SK-N-SH treated with all-trans-retinoic acid at 6 μM for 48 hours (cell line): ENCODE measurements around the gene JAM2.

Experiments
- ATAC-seq: fragments of 200-7000 bp; cut with Tn5 transposase; 3 replicates; pipeline ENCODE4 v1.9.1; 2020; ENCODE audit warnings: mild to moderate bottlenecking, moderate library complexity
- ARNTL ChIP-seq: fragments of 450-650 bp; formaldehyde crosslinking; IDR thresholded peaks from 2 replicates; pipeline ENCODE4 v1.5.0; 2020; ENCODE audit warnings: low read depth, mild to moderate bottlenecking, moderate library complexity, borderline replicate concordance
- BACH2 ChIP-seq: fragments of 250-450 bp; sonication (Bioruptor Pico); IDR thresholded peaks from 2 replicates; pipeline ENCODE4 v1.9.0; 2021; ENCODE audit warnings: mild to moderate bottlenecking, borderline replicate concordance
- CREB5 ChIP-seq: fragments of 250-450 bp; sonication (Bioruptor Pico); IDR thresholded peaks from 2 replicates; pipeline ENCODE4 v1.5.1; 2020; ENCODE audit warnings: low read depth, mild to moderate bottlenecking, moderate library complexity
- CSDC2 ChIP-seq: fragments of 250-450 bp; sonication (Bioruptor Pico); IDR thresholded peaks from 2 replicates; pipeline ENCODE4 v1.5.0; 2020; ENCODE audit warnings: mild to moderate bottlenecking, moderate library complexity
- CSRNP3 ChIP-seq: fragments of 250-450 bp; sonication (Bioruptor Pico); IDR thresholded peaks from 2 replicates; pipeline ENCODE4 v1.5.1; 2021; ENCODE audit warnings: mild to moderate bottlenecking, moderate library complexity
- GLIS3 ChIP-seq: fragments of 250-450 bp; sonication (Bioruptor Pico); IDR thresholded peaks from 2 replicates; pipeline ENCODE4 v1.5.0; 2020; ENCODE audit warnings: mild to moderate bottlenecking, moderate library complexity
- ISL1 ChIP-seq: fragments of 250-450 bp; sonication (Bioruptor Pico); IDR thresholded peaks from 2 replicates; pipeline ENCODE4 v2.1.2; 2022; ENCODE audit warnings: mild to moderate bottlenecking, moderate library complexity
- OSR1 ChIP-seq: fragments of 250-450 bp; sonication (Bioruptor Pico); IDR thresholded peaks from 2 replicates; pipeline ENCODE4 v1.8.0; 2022; ENCODE audit warnings: moderate library complexity, mild to moderate bottlenecking, inconsistent platforms
- PPARA ChIP-seq: fragments of 250-450 bp; sonication (Bioruptor Pico); IDR thresholded peaks from 2 replicates; pipeline ENCODE4 v1.5.0; 2020; ENCODE audit warnings: mild to moderate bottlenecking, borderline replicate concordance
- RARB ChIP-seq: fragments of 250-450 bp; sonication (Bioruptor Pico); IDR thresholded peaks from 2 replicates; pipeline ENCODE4 v1.8.0; 2021; ENCODE audit warnings: mild to moderate bottlenecking, moderate library complexity
- SNAI2 ChIP-seq: fragments of 250-450 bp; sonication (Bioruptor Pico); IDR thresholded peaks from 2 replicates; pipeline ENCODE4 v1.5.0; 2020; ENCODE audit warnings: mild to moderate bottlenecking, moderate library complexity
- TCF4 ChIP-seq: fragments of 250-450 bp; sonication (Bioruptor Pico); IDR thresholded peaks from 2 replicates; pipeline ENCODE4 v1.8.0; 2021; ENCODE audit warnings: mild to moderate bottlenecking, moderate library complexity, borderline replicate concordance
- TOX ChIP-seq: fragments of 250-450 bp; sonication (Bioruptor Pico); IDR thresholded peaks from 2 replicates; pipeline ENCODE4 v1.8.0; 2021; ENCODE audit warnings: mild to moderate bottlenecking, moderate library complexity, borderline replicate concordance
- ZC3H10 ChIP-seq: fragments of 250-450 bp; sonication (Bioruptor Pico); IDR thresholded peaks from 2 replicates; pipeline ENCODE4 v1.5.1; 2021; ENCODE audit warnings: mild to moderate bottlenecking, moderate library complexity
- ZFP3 ChIP-seq: fragments of 250-450 bp; sonication (Bioruptor Pico); IDR thresholded peaks from 2 replicates; pipeline ENCODE4 v1.5.0; 2020; ENCODE audit warnings: mild to moderate bottlenecking, moderate library complexity
- ZFP30 ChIP-seq: fragments of 450-650 bp; formaldehyde crosslinking; IDR thresholded peaks from 2 replicates; pipeline ENCODE4 v1.5.0; 2022; ENCODE audit warnings: mild to moderate bottlenecking, moderate library complexity
- ZNF70 ChIP-seq: fragments of 450-650 bp; formaldehyde crosslinking; IDR thresholded peaks from 2 replicates; pipeline ENCODE4 v1.5.0; 2020; ENCODE audit warnings: mild to moderate bottlenecking, moderate library complexity
- ZNF8 ChIP-seq: fragments of 450-650 bp; formaldehyde crosslinking; IDR thresholded peaks from 2 replicates; pipeline ENCODE4 v1.5.0; 2020; ENCODE audit warnings: mild to moderate bottlenecking, moderate library complexity
- TF ChIP-seq, protein P1 (sequence below): fragments of 250-450 bp; sonication (Bioruptor Pico); IDR thresholded peaks from 2 replicates; pipeline ENCODE4 v1.5.0; 2020; ENCODE audit warnings: mild to moderate bottlenecking, moderate library complexity
- TF ChIP-seq, protein P2 (sequence below): fragments of 250-450 bp; sonication (Bioruptor Pico); IDR thresholded peaks from 2 replicates; pipeline ENCODE4 v1.8.0; 2020; ENCODE audit warnings: mild to moderate bottlenecking, moderate library complexity, borderline replicate concordance
- TF ChIP-seq, protein P3 (sequence below): fragments of 250-450 bp; sonication (Bioruptor Pico); IDR thresholded peaks from 2 replicates; pipeline ENCODE4 v1.8.0; 2021; ENCODE audit warnings: low read depth, mild to moderate bottlenecking, moderate library complexity, borderline replicate concordance

Gene JAM2, protein sequence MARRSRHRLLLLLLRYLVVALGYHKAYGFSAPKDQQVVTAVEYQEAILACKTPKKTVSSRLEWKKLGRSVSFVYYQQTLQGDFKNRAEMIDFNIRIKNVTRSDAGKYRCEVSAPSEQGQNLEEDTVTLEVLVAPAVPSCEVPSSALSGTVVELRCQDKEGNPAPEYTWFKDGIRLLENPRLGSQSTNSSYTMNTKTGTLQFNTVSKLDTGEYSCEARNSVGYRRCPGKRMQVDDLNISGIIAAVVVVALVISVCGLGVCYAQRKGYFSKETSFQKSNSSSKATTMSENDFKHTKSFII

DNA sequence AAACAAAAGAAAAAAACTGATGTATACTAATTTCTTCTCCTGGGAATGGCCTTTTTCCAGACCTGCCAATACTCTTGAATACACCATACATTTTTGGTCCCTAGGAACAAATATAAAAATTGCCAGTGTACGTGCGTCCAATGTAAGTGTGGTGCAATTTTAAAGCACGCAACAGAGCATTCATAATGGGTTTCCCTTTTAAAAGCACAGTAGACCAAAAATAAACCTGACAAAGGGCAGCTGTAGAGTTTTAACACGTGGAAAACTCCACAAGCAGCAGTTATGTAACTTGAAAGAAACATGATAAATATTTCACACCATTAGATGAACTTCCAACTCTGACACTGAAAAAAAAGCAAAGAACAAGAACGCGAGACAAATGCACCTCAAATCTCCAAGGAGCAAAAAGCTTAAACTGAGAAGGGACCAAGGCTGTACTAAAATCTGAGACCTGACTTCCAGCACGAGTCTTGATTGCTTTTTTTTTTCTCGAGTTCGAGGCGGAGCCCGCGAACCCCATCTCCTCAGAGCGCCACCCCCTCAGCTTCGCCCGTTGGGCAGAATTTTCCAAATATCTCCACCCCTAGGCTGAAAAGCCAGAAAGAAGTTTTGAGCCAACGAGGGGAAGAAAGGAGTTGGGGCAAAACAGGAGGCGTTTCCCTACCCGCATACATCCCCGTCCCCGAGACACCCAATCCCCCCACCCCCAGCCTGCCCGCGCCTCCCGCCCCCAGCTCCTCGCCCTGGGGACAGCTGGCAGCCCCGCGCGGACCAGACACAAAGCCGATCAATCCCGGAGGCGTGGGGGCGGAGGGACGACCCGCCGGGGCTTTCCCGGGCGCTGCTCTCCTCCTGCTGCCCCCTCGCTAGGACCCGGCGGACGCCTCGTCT is at the start of gene JAM2:
TSS of gene JAM2 (plus strand) at position 599 of the 891 bp plus-strand sequence. CDS start 564 bp downstream, outside the sequence.
- ATAC-seq, result peak; percentile 76

DNA sequence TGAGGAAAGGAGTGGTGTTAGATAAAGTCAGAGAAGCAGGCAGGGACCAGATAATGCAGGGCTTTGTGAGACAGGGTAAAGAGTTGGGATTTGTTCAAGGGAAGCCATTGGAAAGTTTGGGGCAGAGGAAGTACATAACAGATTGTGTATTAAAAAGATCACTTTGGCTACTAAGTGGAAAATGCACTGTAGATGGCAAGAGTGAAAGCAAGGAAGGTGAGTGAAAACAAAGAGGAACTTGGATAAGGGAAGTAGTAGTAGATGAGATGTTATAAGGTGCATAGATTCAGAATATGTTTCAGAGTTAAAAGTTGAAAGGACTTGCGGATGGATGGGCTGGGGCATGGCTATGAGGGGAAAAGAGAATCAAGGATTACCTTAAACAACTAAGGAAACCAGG is 49.2 kb upstream of the JAM2 start:
- no peak for ATAC-seq
- no peak for TF ChIP-seq ARNTL
- TF ChIP-seq OSR1 (CRISPR knock-in tag), result no peak
- no peak for TF ChIP-seq PPARA (CRISPR knock-in tag)
- no peak for TF ChIP-seq ZNF8 (CRISPR knock-in tag)
- no peak for TF ChIP-seq ZFP3
- no peak for TF ChIP-seq RARB
- TF ChIP-seq SNAI2 (CRISPR knock-in tag), result no peak
- TF ChIP-seq ISL1 (CRISPR knock-in tag), result no peak
- TF ChIP-seq ZFP30, result no peak
- no peak for TF ChIP-seq BACH2 (CRISPR knock-in tag)
- no peak for TF ChIP-seq TOX (CRISPR knock-in tag)
- TF ChIP-seq, protein P1, sequence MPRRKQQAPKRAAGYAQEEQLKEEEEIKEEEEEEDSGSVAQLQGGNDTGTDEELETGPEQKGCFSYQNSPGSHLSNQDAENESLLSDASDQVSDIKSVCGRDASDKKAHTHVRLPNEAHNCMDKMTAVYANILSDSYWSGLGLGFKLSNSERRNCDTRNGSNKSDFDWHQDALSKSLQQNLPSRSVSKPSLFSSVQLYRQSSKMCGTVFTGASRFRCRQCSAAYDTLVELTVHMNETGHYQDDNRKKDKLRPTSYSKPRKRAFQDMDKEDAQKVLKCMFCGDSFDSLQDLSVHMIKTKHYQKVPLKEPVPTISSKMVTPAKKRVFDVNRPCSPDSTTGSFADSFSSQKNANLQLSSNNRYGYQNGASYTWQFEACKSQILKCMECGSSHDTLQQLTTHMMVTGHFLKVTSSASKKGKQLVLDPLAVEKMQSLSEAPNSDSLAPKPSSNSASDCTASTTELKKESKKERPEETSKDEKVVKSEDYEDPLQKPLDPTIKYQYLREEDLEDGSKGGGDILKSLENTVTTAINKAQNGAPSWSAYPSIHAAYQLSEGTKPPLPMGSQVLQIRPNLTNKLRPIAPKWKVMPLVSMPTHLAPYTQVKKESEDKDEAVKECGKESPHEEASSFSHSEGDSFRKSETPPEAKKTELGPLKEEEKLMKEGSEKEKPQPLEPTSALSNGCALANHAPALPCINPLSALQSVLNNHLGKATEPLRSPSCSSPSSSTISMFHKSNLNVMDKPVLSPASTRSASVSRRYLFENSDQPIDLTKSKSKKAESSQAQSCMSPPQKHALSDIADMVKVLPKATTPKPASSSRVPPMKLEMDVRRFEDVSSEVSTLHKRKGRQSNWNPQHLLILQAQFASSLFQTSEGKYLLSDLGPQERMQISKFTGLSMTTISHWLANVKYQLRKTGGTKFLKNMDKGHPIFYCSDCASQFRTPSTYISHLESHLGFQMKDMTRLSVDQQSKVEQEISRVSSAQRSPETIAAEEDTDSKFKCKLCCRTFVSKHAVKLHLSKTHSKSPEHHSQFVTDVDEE (CRISPR knock-in tag), result no peak

More for the DNA sequence above, at the start of gene JAM2:
- TF ChIP-seq BACH2 (CRISPR knock-in tag) (no peak), ZNF70 (no peak), GLIS3 (no peak), ZFP3 (no peak), ZFP30 (no peak), ISL1 (CRISPR knock-in tag) (no peak), PPARA (CRISPR knock-in tag) (no peak), ARNTL (no peak), CREB5 (CRISPR knock-in tag) (no peak), CSRNP3 (CRISPR knock-in tag) (no peak), TCF4 (CRISPR knock-in tag) (no peak), ZC3H10 (no peak), CSDC2 (CRISPR knock-in tag) (no peak), RARB (no peak)
- TF ChIP-seq, protein P2, sequence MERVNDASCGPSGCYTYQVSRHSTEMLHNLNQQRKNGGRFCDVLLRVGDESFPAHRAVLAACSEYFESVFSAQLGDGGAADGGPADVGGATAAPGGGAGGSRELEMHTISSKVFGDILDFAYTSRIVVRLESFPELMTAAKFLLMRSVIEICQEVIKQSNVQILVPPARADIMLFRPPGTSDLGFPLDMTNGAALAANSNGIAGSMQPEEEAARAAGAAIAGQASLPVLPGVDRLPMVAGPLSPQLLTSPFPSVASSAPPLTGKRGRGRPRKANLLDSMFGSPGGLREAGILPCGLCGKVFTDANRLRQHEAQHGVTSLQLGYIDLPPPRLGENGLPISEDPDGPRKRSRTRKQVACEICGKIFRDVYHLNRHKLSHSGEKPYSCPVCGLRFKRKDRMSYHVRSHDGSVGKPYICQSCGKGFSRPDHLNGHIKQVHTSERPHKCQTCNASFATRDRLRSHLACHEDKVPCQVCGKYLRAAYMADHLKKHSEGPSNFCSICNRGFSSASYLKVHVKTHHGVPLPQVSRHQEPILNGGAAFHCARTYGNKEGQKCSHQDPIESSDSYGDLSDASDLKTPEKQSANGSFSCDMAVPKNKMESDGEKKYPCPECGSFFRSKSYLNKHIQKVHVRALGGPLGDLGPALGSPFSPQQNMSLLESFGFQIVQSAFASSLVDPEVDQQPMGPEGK (CRISPR knock-in tag), result no peak
- TF ChIP-seq, protein P1 (CRISPR knock-in tag), result no peak
- TF ChIP-seq, protein P3, sequence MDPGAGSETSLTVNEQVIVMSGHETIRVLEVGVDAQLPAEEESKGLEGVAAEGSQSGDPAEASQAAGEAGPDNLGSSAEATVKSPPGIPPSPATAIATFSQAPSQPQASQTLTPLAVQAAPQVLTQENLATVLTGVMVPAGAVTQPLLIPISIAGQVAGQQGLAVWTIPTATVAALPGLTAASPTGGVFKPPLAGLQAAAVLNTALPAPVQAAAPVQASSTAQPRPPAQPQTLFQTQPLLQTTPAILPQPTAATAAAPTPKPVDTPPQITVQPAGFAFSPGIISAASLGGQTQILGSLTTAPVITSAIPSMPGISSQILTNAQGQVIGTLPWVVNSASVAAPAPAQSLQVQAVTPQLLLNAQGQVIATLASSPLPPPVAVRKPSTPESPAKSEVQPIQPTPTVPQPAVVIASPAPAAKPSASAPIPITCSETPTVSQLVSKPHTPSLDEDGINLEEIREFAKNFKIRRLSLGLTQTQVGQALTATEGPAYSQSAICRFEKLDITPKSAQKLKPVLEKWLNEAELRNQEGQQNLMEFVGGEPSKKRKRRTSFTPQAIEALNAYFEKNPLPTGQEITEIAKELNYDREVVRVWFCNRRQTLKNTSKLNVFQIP (CRISPR knock-in tag), result no peak
